Right atrium auricular region (tissue), 2 donors: ENCODE measurements around the gene TOM1L2. TPM values are rescaled to one million over a fixed set of nuclear protein-coding genes. Genes with fewer than 3 reads are reported as not detected.

Source experiments
- DNase-seq: peaks from one replicate; pipeline ENCODE4 v3.0.0-alpha.2; 2019; ENCODE audit warnings: low spot score
- H3K27ac ChIP-seq, 2 donors: fragments of 200-600 bp; sonication (generic); 1 replicate in 1 of 2; 2 replicates in 1 of 2; pipeline ENCODE4 v1.5.1; 2016 to 2019
- H3K27me3 ChIP-seq, 2 donors: fragments of 200-600 bp; sonication (generic); one replicate each; pipeline versions ENCODE4 v1.5.1 to v1.6.0; 2017 to 2019
- H3K36me3 ChIP-seq: fragments of 200-600 bp; sonication (generic); one replicate; pipeline ENCODE4 v1.5.1; 2016
- H3K4me1 ChIP-seq, 2 donors: fragments of 200-600 bp; sonication (generic); one replicate each; pipeline versions ENCODE4 v1.5.1 to v1.6.0; 2017 to 2019
- H3K4me3 ChIP-seq, 2 donors: fragments of 200-600 bp; sonication (generic); 1 replicate in 1 of 2; 2 replicates in 1 of 2; pipeline ENCODE4 v1.5.1; 2017 to 2019; ENCODE audit warnings: mild to moderate bottlenecking in 1 of 2, moderate library complexity in 1 of 2
- H3K9me3 ChIP-seq, 2 donors: fragments of 200-600 bp; sonication (generic); one replicate each; pipeline ENCODE4 v1.5.1; 2019
- total RNA-seq, 2 donors: library from RNA; depleted of rRNA; stranded (reverse); fragments of >200 nt; gene quantifications; one replicate each; pipeline ENCODE4 v1.1.0, GENCODE V29; 2016
- TF ChIP-seq, protein P1 (sequence below), 2 donors: fragments of 200-600 bp; sonication (generic); IDR thresholded peaks; one replicate each; pipeline ENCODE4 v1.5.1; 2019; ENCODE audit warnings: antibody characterized with exemption in 2 of 2

TOM1L2 gene
- total RNA-seq = 100 to 1,000 TPM; 186 to 347 TPM

DNA sequence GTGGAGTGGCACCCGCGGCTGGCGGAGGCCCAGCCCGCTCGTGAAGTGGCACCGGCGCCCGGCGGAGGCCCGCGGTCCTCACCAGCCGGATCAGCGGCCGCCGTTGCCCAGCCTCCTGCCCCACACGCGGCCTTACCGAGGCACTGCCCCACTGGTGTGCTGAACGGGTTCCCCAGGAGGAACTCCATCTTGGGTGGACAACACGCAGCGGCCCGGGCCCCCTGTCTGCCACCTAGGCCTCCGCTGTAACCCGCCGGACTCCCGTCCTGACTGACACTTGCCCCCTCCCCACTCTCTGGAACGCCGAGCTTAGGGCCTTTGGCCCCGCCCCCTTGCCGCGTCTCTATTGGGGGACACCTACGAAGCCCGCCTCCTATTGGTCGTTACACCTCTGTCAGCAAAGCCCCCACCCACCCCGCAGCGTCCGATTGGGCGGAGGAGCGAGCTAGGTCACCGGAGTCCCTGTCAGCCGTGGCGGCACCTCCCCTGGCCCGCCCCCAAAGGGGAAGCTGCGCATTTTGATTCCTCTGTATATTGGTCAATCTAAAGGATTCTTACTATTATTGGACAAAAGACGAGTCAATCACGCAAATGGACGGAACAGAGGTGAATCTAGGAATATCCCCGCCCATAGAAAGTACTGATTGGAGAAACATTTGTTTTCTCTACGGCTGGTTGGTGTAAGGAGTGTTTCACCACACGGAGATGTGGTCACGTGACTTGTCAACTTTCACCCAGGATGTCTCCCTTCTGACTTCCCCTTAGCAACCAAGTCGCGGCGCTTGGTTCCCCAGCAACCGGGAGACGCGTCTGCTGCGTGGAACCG is at the start of gene TOM1L2, which contains the start of gene DRC3:
Gene TOM1L2 (minus strand): TSS at position 275 of the 826 bp plus-strand sequence. CDS start 87 bp downstream, at position 188.
Gene DRC3 (plus strand): TSS at position 737 of the 826 bp plus-strand sequence. CDS start 4,737 bp downstream, outside the sequence.
- TF ChIP-seq, protein P1, sequence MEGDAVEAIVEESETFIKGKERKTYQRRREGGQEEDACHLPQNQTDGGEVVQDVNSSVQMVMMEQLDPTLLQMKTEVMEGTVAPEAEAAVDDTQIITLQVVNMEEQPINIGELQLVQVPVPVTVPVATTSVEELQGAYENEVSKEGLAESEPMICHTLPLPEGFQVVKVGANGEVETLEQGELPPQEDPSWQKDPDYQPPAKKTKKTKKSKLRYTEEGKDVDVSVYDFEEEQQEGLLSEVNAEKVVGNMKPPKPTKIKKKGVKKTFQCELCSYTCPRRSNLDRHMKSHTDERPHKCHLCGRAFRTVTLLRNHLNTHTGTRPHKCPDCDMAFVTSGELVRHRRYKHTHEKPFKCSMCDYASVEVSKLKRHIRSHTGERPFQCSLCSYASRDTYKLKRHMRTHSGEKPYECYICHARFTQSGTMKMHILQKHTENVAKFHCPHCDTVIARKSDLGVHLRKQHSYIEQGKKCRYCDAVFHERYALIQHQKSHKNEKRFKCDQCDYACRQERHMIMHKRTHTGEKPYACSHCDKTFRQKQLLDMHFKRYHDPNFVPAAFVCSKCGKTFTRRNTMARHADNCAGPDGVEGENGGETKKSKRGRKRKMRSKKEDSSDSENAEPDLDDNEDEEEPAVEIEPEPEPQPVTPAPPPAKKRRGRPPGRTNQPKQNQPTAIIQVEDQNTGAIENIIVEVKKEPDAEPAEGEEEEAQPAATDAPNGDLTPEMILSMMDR (IDR thresholded peaks at IDR 0.05) = peak in 1 of 2 donors; percentile 34
- Histone ChIP-seq H3K27me3 (no peaks in the 10 kb centered on the region), H3K9me3 (no peaks in the 10 kb centered on the region), H3K4me1 (peaks cover 0 to 50% of the 10 kb centered on the region in 2 donors), H3K36me3 (no peaks in the 10 kb centered on the region), H3K4me3 (peak within 1 kb of the TSS; percentile 90 to 93), H3K27ac (peak within 1 kb of the TSS; percentile 89 to 93)
- DNase-seq = peak; percentile 100

DNA sequence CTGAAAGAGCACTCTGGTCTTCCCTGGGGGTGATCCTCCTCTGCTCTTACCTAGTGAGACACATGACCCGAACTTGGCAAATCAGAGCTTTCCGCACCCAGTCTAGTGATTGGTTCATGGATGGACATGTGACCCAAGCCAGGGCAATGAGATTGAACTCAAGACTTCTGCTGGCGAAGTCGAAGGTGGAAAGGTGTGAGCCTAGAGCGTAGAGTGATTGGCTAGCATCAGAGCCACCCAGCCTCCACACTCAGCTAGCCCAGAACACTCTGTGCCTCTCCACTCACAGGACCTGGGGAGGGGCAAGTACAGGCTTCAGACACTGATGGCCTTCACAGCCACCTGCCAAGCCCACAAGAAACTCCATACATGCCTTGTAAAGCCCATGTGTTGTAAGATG is 49.2 kb upstream of the TOM1L2 start:
- DNase-seq = no peak

DNA sequence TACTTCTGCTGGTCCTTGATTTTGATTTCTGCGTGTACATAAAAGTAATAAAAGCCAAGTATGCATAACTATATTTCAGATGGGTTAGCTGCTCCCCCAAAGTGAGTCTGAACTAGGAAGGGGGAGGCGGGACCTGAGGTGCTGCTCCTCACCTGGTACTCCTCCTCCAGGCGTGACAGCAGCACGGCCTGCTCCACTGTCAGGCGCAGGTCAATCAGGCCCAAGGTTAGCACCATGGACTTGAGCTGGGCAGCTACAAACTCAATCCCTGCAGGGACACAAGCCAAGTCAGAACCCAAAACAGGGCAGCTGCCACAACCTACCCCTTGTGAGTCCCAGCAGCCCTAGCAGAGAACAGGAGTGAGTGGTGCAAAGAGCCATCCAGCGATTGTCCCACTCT is 48.8 kb upstream of the TOM1L2 start:
- H3K4me3 ChIP-seq = no peak overlapping the region
- peaks cover 0 to 35% of the 10 kb centered on the region in 2 donors for H3K4me1 ChIP-seq
- H3K27me3 ChIP-seq = no peaks in the 10 kb centered on the region
- H3K9me3 ChIP-seq = no peaks in the 10 kb centered on the region
- TF ChIP-seq, protein P1 (IDR thresholded peaks at IDR 0.05) = no peak
- no peak for DNase-seq
- H3K27ac ChIP-seq = no peak overlapping the region
- H3K36me3 ChIP-seq = peaks cover 6% of the 10 kb centered on the region

More for the DNA sequence above, 49.2 kb upstream of the TOM1L2 start:
- Histone ChIP-seq H3K9me3 (no peaks in the 10 kb centered on the region), H3K36me3 (peaks cover 5% of the 10 kb centered on the region), H3K27me3 (no peaks in the 10 kb centered on the region), H3K4me3 (no peak overlapping the region), H3K27ac (no peak overlapping the region), H3K4me1 (peaks cover 0 to 39% of the 10 kb centered on the region in 2 donors)
- TF ChIP-seq, protein P1 (IDR thresholded peaks at IDR 0.05) = no peak

DNA sequence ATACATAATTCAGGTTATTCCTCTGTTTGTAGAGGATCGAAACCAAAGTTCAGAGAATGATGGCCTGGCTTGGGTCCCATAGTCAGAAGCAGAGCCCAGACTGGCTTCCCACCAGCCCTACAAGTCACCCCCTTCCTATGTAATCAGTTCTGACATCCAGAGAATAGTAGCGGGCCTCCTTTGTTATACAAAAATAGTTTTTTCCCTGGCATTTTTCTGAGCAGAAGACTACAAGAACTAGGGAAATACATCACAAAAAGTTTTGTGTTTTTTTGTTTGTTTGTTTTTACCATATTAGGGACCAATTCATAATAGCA is 47.6 kb upstream of the TOM1L2 start:
- Histone ChIP-seq H3K4me1 (peaks cover 0 to 30% of the 10 kb centered on the region in 2 donors), H3K4me3 (no peak overlapping the region), H3K9me3 (no peaks in the 10 kb centered on the region), H3K27ac (no peak overlapping the region), H3K27me3 (no peaks in the 10 kb centered on the region), H3K36me3 (peaks cover 13% of the 10 kb centered on the region)
- TF ChIP-seq, protein P1 (IDR thresholded peaks at IDR 0.05) = no peak
- DNase-seq = no peak

DNA sequence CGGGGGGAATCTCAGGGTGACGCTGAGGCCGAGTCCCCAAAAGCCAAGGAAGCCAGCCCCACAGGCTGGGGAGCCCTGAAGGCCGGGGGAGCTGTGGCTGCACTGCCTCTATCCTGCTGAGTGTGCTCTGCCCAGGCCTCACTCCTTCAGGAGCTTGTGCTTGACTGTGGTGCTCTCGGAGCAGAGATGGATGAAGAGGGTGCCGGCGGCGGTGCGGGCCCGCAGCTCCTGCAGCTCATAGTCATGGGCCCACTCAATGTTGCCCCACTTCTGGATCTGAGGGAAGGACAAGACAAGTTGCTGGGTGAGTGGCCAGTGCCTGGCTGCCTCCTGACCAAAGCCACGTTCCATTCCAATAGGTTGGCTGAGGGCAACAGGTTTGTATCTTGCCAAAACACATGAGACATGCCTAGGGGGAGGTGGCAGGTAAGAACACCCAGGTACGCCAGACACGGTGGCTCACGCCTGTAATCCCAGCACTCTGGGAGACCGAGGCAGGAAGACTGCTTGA is 46.3 kb upstream of the TOM1L2 start:
- no peaks in the 10 kb centered on the region for H3K9me3 ChIP-seq
- H3K4me3 ChIP-seq = no peak overlapping the region
- no peaks in the 10 kb centered on the region for H3K27me3 ChIP-seq
- H3K36me3 ChIP-seq = peaks cover 13% of the 10 kb centered on the region
- TF ChIP-seq, protein P1 (IDR thresholded peaks at IDR 0.05) = no peak
- H3K4me1 ChIP-seq = peaks cover 0 to 30% of the 10 kb centered on the region in 2 donors
- no peak for DNase-seq
- peak overlapping the region; percentile 69 to 72 for H3K27ac ChIP-seq
